Eye (tissue), 1 donor: ENCODE measurements around the gene HKDC1.
"Not testable (repeated sequence)": the region's sequence is repeated elsewhere in the genome, so short reads cannot be mapped to it uniquely, and the experiment has no call there.

Experiments
- DNase-seq: peaks from one replicate; pipeline ENCODE4 v3.0.0-alpha.2; 2015

HKDC1 gene

DNA sequence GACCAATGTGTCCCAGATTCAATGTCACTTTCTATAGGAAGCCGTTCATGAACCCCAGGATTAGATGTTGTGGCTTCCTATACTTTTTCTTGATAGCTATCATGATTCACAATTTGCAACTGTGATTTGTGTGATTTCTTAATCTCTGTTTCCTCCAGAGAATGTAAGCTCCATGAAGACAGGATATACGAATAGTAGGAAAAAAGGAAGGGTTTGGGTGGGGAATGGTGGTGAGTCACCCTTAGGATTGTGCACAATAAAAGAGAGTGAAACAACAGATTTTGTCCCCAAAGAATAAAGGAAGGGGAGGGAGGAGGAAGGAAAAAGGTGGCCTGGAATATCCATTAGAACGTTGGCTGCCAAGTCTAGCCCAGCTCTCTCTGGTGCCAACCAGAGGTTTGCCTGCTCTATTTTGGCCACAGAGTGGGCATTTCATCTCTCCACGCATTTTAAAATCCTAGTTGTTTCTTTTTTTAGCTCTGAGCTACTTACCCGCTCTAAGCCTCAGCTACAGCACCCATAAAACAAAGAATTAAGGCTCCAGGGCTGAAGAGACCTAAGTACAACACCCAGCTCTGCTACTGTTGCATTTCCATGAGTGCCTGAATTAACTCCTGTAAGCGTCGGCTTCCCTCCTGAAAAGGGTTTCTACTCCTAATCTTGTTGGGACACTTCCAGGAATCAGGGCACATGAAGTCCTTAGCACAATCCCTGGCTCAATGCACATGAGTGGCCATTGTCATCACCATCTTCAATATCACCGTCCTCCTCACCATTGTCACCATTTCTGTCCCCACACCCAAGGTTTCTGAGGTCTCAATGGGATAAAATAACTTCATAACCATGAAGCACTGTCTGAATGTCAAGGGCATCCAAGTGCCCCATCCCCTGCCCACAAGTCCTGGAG, 61.6 kb downstream of the HKDC1 start:
- DNase-seq: no peak

- DNase-seq: not testable (repeated sequence)
These were observed 64.3 kb downstream of the HKDC1 start for GRCh38 chr10:69284402-69284801.

DNA sequence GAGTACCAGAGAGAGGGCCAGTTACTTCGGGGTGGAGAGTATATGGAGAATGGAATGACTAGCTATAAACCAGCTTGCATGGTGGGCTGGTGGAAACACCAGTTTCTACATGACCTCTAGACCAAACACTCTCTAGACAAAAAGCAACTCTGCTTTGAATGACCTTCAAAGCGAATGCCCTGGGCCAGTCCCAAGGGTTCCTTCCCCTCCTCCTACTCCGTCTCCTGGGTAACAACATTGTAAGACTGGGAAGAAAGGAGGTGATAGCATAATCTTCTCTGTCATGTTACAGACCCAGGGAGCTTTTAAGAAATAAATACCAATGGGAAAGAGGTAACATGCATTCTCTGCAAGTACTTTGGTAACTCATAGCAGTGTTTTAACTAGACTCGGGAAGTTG, 65.6 kb downstream of the HKDC1 start:
- peak; percentile 17 for DNase-seq

DNA sequence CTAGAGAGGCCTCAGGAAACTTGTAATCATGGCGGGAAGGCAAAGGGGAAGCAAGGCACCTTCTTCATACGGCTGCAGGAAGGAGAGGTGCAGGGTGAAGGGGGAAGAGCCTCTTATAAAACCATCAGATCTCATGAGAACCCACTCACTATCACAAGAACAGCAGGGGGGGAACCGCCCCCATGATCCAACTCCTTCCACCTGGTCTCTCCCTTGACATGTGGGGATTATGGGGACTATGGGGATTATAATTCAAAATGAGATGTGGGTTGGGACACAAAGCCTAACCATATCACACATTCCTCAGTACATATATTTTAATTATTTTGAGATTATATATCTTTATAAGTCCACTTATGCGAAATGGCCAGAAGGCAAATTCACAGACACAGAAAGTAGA, 67.0 kb downstream of the HKDC1 start:
- DNase-seq: no peak

DNA sequence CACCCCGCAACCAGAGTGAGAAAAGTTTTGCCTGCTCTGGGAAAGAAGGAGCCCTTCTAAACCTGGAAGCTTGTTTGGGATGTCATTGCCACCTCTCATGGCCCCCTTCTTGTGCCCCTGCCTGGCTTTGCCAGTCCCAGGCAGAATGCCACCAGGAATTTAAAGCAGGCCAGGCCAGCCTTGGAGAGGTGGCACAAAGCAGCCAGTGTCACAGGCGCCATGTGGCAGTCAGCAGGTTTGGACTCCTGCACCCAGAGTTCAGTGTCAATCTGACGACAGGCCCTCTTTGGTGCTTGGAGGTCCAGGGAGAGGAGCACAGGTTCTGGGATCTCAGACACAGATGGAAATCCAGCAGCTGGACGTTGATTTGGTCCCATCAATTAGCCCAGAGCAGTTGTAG, 70.9 kb downstream of the HKDC1 start:
- DNase-seq: no peak

GRCh38 chr10:69292459-69292858, 72.3 kb downstream of the HKDC1 start:
- no peak for DNase-seq

- no peak for DNase-seq
These were observed 75.0 kb downstream of the HKDC1 start for GRCh38 chr10:69295027-69295636.

- DNase-seq: no peak
These were observed 83.5 kb downstream of the HKDC1 start for GRCh38 chr10:69303632-69304051.

- DNase-seq: no peak
These were observed 86.3 kb downstream of the HKDC1 start for GRCh38 chr10:69306421-69306820.

DNA sequence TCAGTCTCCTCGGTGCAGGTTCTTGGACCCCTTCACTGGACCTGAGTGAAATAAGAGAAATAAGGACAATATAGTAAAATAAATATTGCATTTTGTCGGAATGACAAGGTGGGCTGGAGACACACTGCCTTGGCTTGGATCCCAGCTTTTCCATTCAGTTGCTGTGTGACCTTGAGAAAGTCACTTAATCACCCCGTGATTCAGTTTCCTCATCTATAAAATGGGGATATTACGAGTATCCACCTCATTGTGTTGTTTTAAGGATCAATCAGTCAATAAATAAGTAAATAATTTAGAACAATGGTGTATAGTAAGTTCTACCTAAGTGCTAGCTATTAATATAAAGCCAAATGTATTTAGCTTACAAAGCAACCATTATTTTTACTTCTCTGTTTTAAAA, 87.3 kb downstream of the HKDC1 start:
- DNase-seq: no peak

- DNase-seq: not testable (repeated sequence)
These were observed 88.2 kb downstream of the HKDC1 start for GRCh38 chr10:69308304-69308703.

DNA sequence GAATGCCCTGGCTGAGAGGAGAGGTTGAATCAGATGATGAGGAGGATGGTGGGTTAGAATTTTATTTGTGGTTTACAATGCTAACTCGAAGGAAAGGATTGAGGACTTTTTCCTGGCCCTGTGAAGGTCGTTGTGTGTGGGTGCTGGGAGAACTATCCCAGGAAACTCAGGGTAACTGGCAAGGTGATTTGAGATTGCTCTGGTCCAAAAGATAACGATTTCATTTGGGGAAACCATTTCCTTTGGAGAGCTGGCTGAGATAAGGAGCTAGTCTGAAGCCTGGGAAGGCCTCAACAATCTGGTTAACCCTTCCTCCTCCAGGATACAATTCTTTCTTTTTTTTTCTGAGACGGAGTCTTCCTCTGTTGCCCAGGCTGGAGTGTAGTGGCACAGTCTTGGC, 91.2 kb downstream of the HKDC1 start:
- no peak for DNase-seq

GRCh38 chr10:69312528-69312927, 92.4 kb downstream of the HKDC1 start:
- DNase-seq: no peak

GRCh38 chr10:69315100-69315542, 95.0 kb downstream of the HKDC1 start:
- DNase-seq: no peak

- DNase-seq: no peak
These were observed 95.6 kb downstream of the HKDC1 start for GRCh38 chr10:69315610-69316312.

DNA sequence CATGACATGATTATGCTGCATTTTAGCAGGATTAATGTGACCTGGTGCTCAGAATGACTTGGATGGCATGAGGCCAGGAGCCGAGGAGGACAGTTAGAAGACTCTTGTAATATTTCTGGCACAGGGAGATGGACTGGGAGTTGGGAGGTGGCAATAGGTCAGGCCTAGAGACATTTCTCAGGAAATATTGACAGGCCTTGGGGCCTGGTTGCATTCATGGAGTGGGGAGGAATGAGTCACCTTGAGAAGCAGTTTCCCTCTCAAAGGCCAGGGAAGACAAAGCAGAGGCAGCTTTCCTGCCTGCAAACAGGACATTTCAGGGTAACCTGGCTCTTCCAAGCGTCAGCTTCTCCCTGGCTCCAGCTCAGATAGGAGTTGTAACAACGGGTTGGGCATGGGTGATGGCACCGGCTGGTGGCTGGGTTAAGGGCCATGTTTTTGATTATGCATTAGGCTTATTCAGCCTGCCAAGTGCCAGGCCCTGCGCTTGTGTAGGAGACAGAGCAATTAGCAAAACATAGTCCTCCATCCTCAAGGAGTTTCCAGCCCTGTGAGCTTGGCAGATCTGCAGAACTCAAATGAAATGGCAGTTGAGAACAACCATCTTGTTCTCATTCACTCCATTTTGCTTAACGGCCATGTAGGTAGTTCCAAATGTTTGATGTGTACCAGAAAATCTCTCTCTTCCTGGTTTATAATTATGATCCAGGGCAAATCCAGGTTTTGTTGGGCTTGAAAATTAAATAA, 96.4 kb downstream of the HKDC1 start:
- no peak for DNase-seq
